DOHH2 (cell line): ENCODE measurements around the gene CTTNBP2.

Source experiments
- H3F3A ChIP-seq: fragments of 200-600 bp; sonication (generic), shearing (Covaris generic); 2 replicates; pipeline ENCODE4 v1.6.0; 2016; ENCODE audit warnings: antibody characterized with exemption, mild to moderate bottlenecking; ENCODE audit not compliant: control insufficient read depth, insufficient read depth
- H3K27ac ChIP-seq: fragments of 200-600 bp; sonication (generic); 2 replicates; pipeline ENCODE4 v1.5.1; 2014; ENCODE audit warnings: low read depth, mild to moderate bottlenecking, low read length, moderate library complexity
- H3K27me3 ChIP-seq: fragments of 200-600 bp; sonication (generic); 2 replicates; pipeline ENCODE4 v1.6.1; 2014; ENCODE audit warnings: mild to moderate bottlenecking, low read length, mixed read lengths; ENCODE audit not compliant: control insufficient read depth
- H3K36me3 ChIP-seq: fragments of 200-600 bp; sonication (generic); 2 replicates; pipeline ENCODE4 v1.6.1; 2014; ENCODE audit warnings: mild to moderate bottlenecking, low read length, moderate library complexity, mixed read lengths; ENCODE audit not compliant: control insufficient read depth
- H3K4me1 ChIP-seq: fragments of 200-600 bp; sonication (generic); 2 replicates; pipeline ENCODE4 v1.6.1; 2014; ENCODE audit warnings: mild to moderate bottlenecking, low read length, mixed read lengths; ENCODE audit not compliant: control insufficient read depth
- H3K4me2 ChIP-seq: fragments of 200-600 bp; sonication (generic); 2 replicates; pipeline ENCODE4 v1.6.0; 2014; ENCODE audit warnings: mild to moderate bottlenecking, low read length, moderate library complexity
- H3K4me3 ChIP-seq: fragments of 200-600 bp; sonication (generic); 2 replicates; pipeline ENCODE4 v1.5.1; 2014; ENCODE audit warnings: mild to moderate bottlenecking, low read length, mixed read lengths
- H3K79me2 ChIP-seq: fragments of 200-600 bp; sonication (generic); 2 replicates; pipeline ENCODE4 v1.6.1; 2014; ENCODE audit warnings: mild to moderate bottlenecking, low read length, mixed read lengths; ENCODE audit not compliant: control insufficient read depth
- H3K9me2 ChIP-seq: fragments of 200-600 bp; sonication (generic); replicated peaks from 2 replicates; pipeline ENCODE4 v1.6.1; 2014; ENCODE audit warnings: mild to moderate bottlenecking, low read length, mixed read lengths; ENCODE audit not compliant: control insufficient read depth
- H3K9me3 ChIP-seq: fragments of 200-600 bp; sonication (generic); 2 replicates; pipeline ENCODE4 v1.6.1; 2014; ENCODE audit warnings: antibody characterized with exemption, low read length, mixed read lengths; ENCODE audit not compliant: control insufficient read depth, insufficient read depth
- H4K20me1 ChIP-seq: fragments of 200-600 bp; sonication (generic); 2 replicates; pipeline ENCODE4 v1.6.0; 2014; ENCODE audit warnings: low read depth, mild to moderate bottlenecking, antibody characterized with exemption, low read length, moderate library complexity; ENCODE audit not compliant: control insufficient read depth, insufficient read depth
- EZH2phosphoT487 ChIP-seq: fragments of 200-600 bp; sonication (generic); IDR thresholded peaks from 2 replicates; pipeline ENCODE4 v1.6.1; 2017; ENCODE audit warnings: borderline replicate concordance, mild to moderate bottlenecking, antibody characterized with exemption, low read length, moderate library complexity, mixed read lengths
- TF ChIP-seq, protein P1 (sequence below): fragments of 200-600 bp; sonication (generic); IDR thresholded peaks from one replicate; pipeline ENCODE4 v1.5.1; 2014; ENCODE audit warnings: antibody characterized with exemption, mild to moderate bottlenecking, low read depth, low read length; ENCODE audit not compliant: poor library complexity, severe bottlenecking

The CTTNBP2 gene

DNA sequence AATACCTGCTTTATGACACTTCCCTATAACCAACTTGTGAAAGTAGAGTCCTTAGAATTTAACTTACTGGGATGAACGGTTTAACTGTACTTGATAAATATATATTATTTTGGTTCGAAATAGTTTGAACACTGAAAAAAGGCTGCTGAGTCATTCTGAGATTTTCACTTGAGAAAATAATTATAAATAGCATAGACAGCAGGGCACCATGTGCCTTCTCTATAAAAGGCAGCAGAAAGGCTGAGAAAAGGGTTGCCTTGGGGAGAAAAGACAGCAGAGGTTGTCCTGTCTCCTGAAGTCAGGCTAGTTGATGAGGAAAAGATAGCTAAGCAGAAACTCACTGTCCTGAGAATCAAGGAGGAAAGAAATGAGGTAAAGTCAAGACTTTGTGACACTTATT, 92.4 kb downstream of the CTTNBP2 start:
- no peak overlapping the region for H3K4me3 ChIP-seq
- TF ChIP-seq, protein P1, sequence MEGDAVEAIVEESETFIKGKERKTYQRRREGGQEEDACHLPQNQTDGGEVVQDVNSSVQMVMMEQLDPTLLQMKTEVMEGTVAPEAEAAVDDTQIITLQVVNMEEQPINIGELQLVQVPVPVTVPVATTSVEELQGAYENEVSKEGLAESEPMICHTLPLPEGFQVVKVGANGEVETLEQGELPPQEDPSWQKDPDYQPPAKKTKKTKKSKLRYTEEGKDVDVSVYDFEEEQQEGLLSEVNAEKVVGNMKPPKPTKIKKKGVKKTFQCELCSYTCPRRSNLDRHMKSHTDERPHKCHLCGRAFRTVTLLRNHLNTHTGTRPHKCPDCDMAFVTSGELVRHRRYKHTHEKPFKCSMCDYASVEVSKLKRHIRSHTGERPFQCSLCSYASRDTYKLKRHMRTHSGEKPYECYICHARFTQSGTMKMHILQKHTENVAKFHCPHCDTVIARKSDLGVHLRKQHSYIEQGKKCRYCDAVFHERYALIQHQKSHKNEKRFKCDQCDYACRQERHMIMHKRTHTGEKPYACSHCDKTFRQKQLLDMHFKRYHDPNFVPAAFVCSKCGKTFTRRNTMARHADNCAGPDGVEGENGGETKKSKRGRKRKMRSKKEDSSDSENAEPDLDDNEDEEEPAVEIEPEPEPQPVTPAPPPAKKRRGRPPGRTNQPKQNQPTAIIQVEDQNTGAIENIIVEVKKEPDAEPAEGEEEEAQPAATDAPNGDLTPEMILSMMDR: no peak
- TF ChIP-seq EZH2phosphoT487: no peak
- no peak overlapping the region for H3K4me2 ChIP-seq

DNA sequence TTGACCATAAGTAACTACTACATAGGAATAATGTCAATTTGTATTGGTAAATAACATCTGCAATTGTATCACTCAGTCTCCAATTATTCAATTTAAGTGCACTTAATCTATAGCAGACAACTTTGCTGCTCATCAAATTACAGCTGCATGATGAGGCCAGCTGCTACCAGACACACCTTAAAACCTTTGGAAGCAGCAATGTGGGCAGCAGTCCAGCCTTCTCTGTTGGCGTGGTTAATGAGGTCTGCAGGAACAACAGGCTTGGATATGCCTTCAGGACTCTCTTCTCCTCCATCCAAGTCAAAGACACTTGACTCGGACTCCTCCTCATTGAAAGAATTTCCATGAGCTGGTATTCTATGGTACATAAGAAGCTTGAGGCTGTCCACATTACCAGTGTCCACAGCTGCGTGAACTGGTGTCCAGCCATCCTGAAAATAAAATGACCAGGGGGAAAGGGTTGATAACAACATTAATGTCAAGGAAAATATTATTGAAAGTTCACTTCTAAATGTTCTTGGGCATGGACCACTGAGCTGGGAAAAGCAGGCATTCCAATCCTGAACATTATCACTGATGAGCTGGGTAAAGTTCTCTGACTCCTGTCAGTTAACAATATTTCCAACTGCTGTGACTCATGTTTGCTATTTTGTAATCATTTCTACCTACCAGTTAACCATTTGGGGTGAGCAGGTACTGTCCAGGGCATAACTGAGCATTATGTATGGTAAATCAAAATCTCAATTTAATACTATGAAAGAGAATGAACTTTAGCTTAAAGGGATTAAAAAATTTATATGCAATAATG, 95.7 kb downstream of the CTTNBP2 start:
- Histone ChIP-seq H3K4me1 (no peaks in the 10 kb centered on the region), H4K20me1 (no peaks in the 10 kb centered on the region), H3K27ac (no peak overlapping the region), H3K9me2 (no peaks in the 10 kb centered on the region), H3F3A (no peaks in the 10 kb centered on the region), H3K36me3 (no peaks in the 10 kb centered on the region), H3K4me3 (no peak overlapping the region), H3K79me2 (no peaks in the 10 kb centered on the region), H3K27me3 (peaks cover 2% of the 10 kb centered on the region; the same call in 1 of the 2 replicates), H3K4me2 (no peak overlapping the region), H3K9me3 (no peaks in the 10 kb centered on the region)
- TF ChIP-seq EZH2phosphoT487: no peak
- TF ChIP-seq, protein P1: no peak

More for the DNA sequence above, 92.4 kb downstream of the CTTNBP2 start:
- no peaks in the 10 kb centered on the region for H3K9me3 ChIP-seq
- no peaks in the 10 kb centered on the region for H3K27me3 ChIP-seq
- H3F3A ChIP-seq: no peaks in the 10 kb centered on the region
- no peak overlapping the region for H3K27ac ChIP-seq
- no peaks in the 10 kb centered on the region for H3K9me2 ChIP-seq
- no peaks in the 10 kb centered on the region for H3K36me3 ChIP-seq
- no peaks in the 10 kb centered on the region for H3K79me2 ChIP-seq
- H4K20me1 ChIP-seq: no peaks in the 10 kb centered on the region
- no peaks in the 10 kb centered on the region for H3K4me1 ChIP-seq

DNA sequence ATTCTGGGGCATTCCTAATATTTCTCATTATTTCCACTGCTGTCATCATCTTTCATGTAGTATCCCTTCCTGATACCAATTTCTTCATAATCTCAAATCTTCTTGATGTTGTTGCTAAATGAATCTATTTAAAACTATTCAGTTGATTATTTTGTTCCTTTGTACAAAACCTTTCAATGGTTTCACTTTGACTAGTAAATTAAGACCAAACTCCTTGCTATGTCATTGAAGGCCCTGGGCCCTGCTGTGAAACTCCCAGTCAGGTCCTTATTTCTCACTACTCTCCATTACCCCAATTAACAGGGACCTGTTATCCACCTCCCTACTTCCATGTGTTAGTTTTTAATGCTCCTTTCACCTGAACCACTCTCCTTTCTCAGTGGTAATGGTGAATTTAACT, 97.0 kb downstream of the CTTNBP2 start:
- Histone ChIP-seq H3K36me3 (no peaks in the 10 kb centered on the region), H3K79me2 (no peaks in the 10 kb centered on the region), H3K4me2 (no peak overlapping the region), H3K9me2 (no peaks in the 10 kb centered on the region), H4K20me1 (no peaks in the 10 kb centered on the region), H3K27me3 (peaks cover 2% of the 10 kb centered on the region; the same call in 1 of the 2 replicates), H3K4me1 (no peaks in the 10 kb centered on the region), H3K4me3 (no peak overlapping the region), H3K27ac (no peak overlapping the region), H3F3A (no peaks in the 10 kb centered on the region), H3K9me3 (no peaks in the 10 kb centered on the region)
- no peak for TF ChIP-seq EZH2phosphoT487
- TF ChIP-seq, protein P1: no peak
